Trophoblast cell (in vitro differentiated cells and primary cell): ENCODE results near the gene RPL29.

Source experiments
- DNase-seq, 2 donors: peaks; one replicate each; pipeline ENCODE4 v3.0.0-alpha.2; 2016
- H2AFZ ChIP-seq: 2 replicates; pipeline ENCODE4 v1.6.1; 2013; ENCODE audit warnings: low read length, moderate library complexity, mild to moderate bottlenecking; ENCODE audit not compliant: insufficient read depth, poor library complexity
- H2AK5ac ChIP-seq: 2 replicates; pipeline ENCODE4 v1.6.1; 2013; ENCODE audit warnings: mild to moderate bottlenecking, low read length
- H2BK120ac ChIP-seq: 2 replicates; pipeline ENCODE4 v1.6.1; 2013; ENCODE audit warnings: low read length, mild to moderate bottlenecking, moderate library complexity; ENCODE audit not compliant: insufficient read depth, poor library complexity
- H2BK12ac ChIP-seq: 2 replicates; pipeline ENCODE4 v1.6.1; 2013; ENCODE audit warnings: mild to moderate bottlenecking, low read length, moderate library complexity
- H2BK5ac ChIP-seq: 2 replicates; pipeline ENCODE4 v1.6.1; 2013; ENCODE audit warnings: low read length, low read depth, moderate library complexity, mild to moderate bottlenecking; ENCODE audit not compliant: poor library complexity
- H3K14ac ChIP-seq: 2 replicates; pipeline ENCODE4 v1.6.1; 2013; ENCODE audit warnings: mild to moderate bottlenecking, low read length
- H3K18ac ChIP-seq: 2 replicates; pipeline ENCODE4 v1.6.1; 2013; ENCODE audit warnings: mild to moderate bottlenecking, low read length
- H3K23ac ChIP-seq: 2 replicates; pipeline ENCODE4 v1.6.1; 2013; ENCODE audit warnings: low read length
- H3K27ac ChIP-seq: 2 replicates; pipeline ENCODE4 v1.5.1; 2013; ENCODE audit warnings: low read depth, mild to moderate bottlenecking, inconsistent platforms, low read length, moderate library complexity
- H3K27me3 ChIP-seq: 2 replicates; pipeline ENCODE4 v1.6.1; 2013; ENCODE audit warnings: inconsistent platforms, mild to moderate bottlenecking, low read length, moderate library complexity; ENCODE audit not compliant: insufficient read depth
- H3K36me3 ChIP-seq, 2 experiments: 1 replicate in 1 of 2; 2 replicates in 1 of 2; pipeline ENCODE4 v1.6.1; 2013; ENCODE audit warnings: low read length in 2 of 2, mild to moderate bottlenecking in 2 of 2, moderate library complexity in 1 of 2; ENCODE audit not compliant: insufficient read depth in 2 of 2, control insufficient read depth in 1 of 2
- H3K4ac ChIP-seq: 2 replicates; pipeline ENCODE4 v1.6.1; 2013; ENCODE audit warnings: low read depth, mild to moderate bottlenecking, low read length, moderate library complexity
- H3K4me1 ChIP-seq, 2 experiments: 1 replicate in 1 of 2; 2 replicates in 1 of 2; pipeline ENCODE4 v1.6.1; 2013; ENCODE audit warnings: low read length in 2 of 2, mild to moderate bottlenecking in 2 of 2, moderate library complexity in 1 of 2; ENCODE audit not compliant: insufficient read depth in 2 of 2, control insufficient read depth in 1 of 2
- H3K4me2 ChIP-seq: 2 replicates; pipeline ENCODE4 v1.6.1; 2013; ENCODE audit warnings: inconsistent platforms, mild to moderate bottlenecking, low read length, moderate library complexity
- H3K4me3 ChIP-seq: 2 replicates; pipeline ENCODE4 v1.5.1; 2013; ENCODE audit warnings: mild to moderate bottlenecking, low read depth, low read length, inconsistent platforms
- H3K79me1 ChIP-seq: one replicate; pipeline ENCODE4 v1.6.1; 2013; ENCODE audit warnings: low read length
- H3K79me2 ChIP-seq: 2 replicates; pipeline ENCODE4 v1.6.1; 2013; ENCODE audit warnings: low read length, mild to moderate bottlenecking; ENCODE audit not compliant: control insufficient read depth, insufficient read depth, poor library complexity
- H3K9ac ChIP-seq: 2 replicates; pipeline ENCODE4 v1.6.1; 2013; ENCODE audit warnings: mild to moderate bottlenecking, low read length
- H3K9me3 ChIP-seq: 2 replicates; pipeline ENCODE4 v1.6.1; 2013; ENCODE audit warnings: low read depth, mild to moderate bottlenecking, control low read depth, inconsistent platforms, low read length; ENCODE audit not compliant: insufficient read depth
- H4K12ac ChIP-seq: 2 replicates; pipeline ENCODE4 v1.6.1; 2013; ENCODE audit warnings: low read depth, mild to moderate bottlenecking, low read length, moderate library complexity
- H4K8ac ChIP-seq: 2 replicates; pipeline ENCODE4 v1.6.1; 2013; ENCODE audit warnings: low read depth, mild to moderate bottlenecking, low read length, moderate library complexity
- H4K91ac ChIP-seq: one replicate; pipeline ENCODE4 v1.6.1; 2013; ENCODE audit warnings: low read depth, mild to moderate bottlenecking, low read length, moderate library complexity
- WGBS: extraction: QIAGEN DNeasy Blood & Tissue Kit; methylation state at CpG from one replicate; pipeline ENCODE4 v1.1.7; 2013; ENCODE audit warnings: missing lambda C conversion rate; ENCODE audit not compliant: insufficient read length, insufficient coverage; ENCODE audit errors: extremely low coverage; 5-methylcytosine and 5-hydroxymethylcytosine counted together

The RPL29 gene

GRCh38 chr3:51975852-51976549 is 19.7 kb downstream of the RPL29 start:
- no CpG with 5 or more reads among the region's 46 CpGs for WGBS
- no peak overlapping the region for H4K8ac ChIP-seq

GRCh38 chr3:51974963-51975851 is 20.5 kb downstream of the RPL29 start, which contains the start of gene ABHD14A:
ABHD14A (plus strand) TSS chr3:51975064; CDS start chr3:51975136, 72 bp downstream.
- Histone ChIP-seq H2BK5ac (no peak within 1 kb of the TSS), H4K91ac (peak within 1 kb of the TSS; percentile 26), H2AFZ (peak within 1 kb of the TSS; percentile 59), H4K8ac (peak within 1 kb of the TSS; percentile 51), H3K9ac (peak within 1 kb of the TSS; percentile 36), H2BK120ac (peak within 1 kb of the TSS; percentile 70), H3K4ac (no peak within 1 kb of the TSS), H4K12ac (peak within 1 kb of the TSS; percentile 62), H3K4me3 (peak within 1 kb of the TSS; percentile 67), H2AK5ac (peak within 1 kb of the TSS; percentile 10), H3K27ac (no peak within 1 kb of the TSS), H3K27me3 (no peaks in the 10 kb centered on the region), H3K9me3 (peaks cover 1% of the 10 kb centered on the region), H3K4me2 (peak within 1 kb of the TSS; percentile 79), H3K18ac (peak within 1 kb of the TSS; percentile 20), H3K79me1 (peaks cover 13% of the 10 kb centered on the region), H3K36me3 (no peaks in the 10 kb centered on the region), H3K4me1 (peaks cover 15 to 19% of the 10 kb centered on the region in 2 experiments), H3K23ac (no peak within 1 kb of the TSS), H3K79me2 (peaks cover 4% of the 10 kb centered on the region), H3K14ac (peak within 1 kb of the TSS; percentile 54), H2BK12ac (peak within 1 kb of the TSS; percentile 9)
- no CpG with 5 or more reads among the region's 63 CpGs for WGBS
- peak; percentile 63 to 78 for DNase-seq

More at GRCh38 chr3:51975852-51976549, 19.7 kb downstream of the RPL29 start:
- Histone ChIP-seq H3K79me2 (peaks cover 4% of the 10 kb centered on the region), H3K14ac (no peak overlapping the region), H3K18ac (no peak overlapping the region), H3K9ac (no peak overlapping the region), H2AFZ (no peak overlapping the region), H3K79me1 (peaks cover 13% of the 10 kb centered on the region), H3K4me3 (no peak overlapping the region), H3K36me3 (no peaks in the 10 kb centered on the region), H3K9me3 (peaks cover 3% of the 10 kb centered on the region), H4K12ac (no peak overlapping the region), H2BK120ac (no peak overlapping the region), H3K27me3 (no peaks in the 10 kb centered on the region), H3K27ac (no peak overlapping the region), H3K23ac (no peak overlapping the region), H3K4ac (no peak overlapping the region), H2AK5ac (no peak overlapping the region), H3K4me2 (peak overlapping the region; percentile 79), H2BK5ac (no peak overlapping the region), H3K4me1 (peaks cover 15 to 19% of the 10 kb centered on the region in 2 experiments), H4K91ac (no peak overlapping the region), H2BK12ac (no peak overlapping the region)
- peak in 1 of 2 donors; percentile 58 for DNase-seq

DNA sequence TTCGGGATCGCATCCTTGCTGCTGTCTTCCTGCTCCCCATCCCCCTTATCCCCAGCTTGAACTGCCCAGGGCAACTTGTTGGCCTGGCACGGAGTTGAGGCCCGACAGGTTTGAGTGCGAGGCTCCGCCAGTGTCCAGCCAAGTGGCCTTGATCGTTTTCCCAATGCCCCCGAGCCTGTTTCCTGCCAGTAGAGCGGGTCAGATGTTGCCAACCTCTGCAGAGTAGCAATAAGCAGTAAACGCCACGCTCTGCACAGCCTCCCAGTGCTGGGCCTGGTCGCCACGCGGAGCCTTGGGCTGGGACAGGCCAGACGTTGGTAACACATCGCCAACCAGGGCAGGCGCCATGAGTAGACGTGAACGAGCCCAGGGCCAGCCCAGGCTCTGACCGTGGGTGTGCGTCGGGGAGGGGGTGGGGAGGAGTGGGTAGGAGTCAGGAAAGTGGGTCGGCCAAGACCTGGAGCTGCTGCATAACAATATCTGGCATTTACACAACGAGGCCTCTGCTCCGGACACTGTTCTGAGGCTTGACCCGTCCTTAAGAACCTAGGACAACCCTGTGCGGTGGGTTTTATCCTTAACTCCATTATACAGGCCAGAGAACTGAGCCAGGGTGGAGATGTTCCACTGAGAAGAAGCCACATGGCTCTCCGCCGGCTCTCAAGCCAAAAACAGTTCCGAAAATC is 21.3 kb downstream of the RPL29 start:
- peak overlapping the region; percentile 51 for H4K8ac ChIP-seq
- no peaks in the 10 kb centered on the region for H3K27me3 ChIP-seq
- no CpG with 5 or more reads among the region's 30 CpGs for WGBS
- H3K23ac ChIP-seq: no peak overlapping the region
- H3K9me3 ChIP-seq: no peaks in the 10 kb centered on the region
- H2AFZ ChIP-seq: peak overlapping the region; percentile 59
- no peak overlapping the region for H2BK5ac ChIP-seq
- peak overlapping the region; percentile 24 for H3K9ac ChIP-seq
- H3K4me2 ChIP-seq: peak overlapping the region; percentile 79
- peak overlapping the region; percentile 54 for H3K14ac ChIP-seq
- H3K4me3 ChIP-seq: peak overlapping the region; percentile 67
- DNase-seq: no peak
- H3K27ac ChIP-seq: no peak overlapping the region
- H4K91ac ChIP-seq: peak overlapping the region; percentile 26
- H3K79me2 ChIP-seq: peaks cover 4% of the 10 kb centered on the region
- peaks cover 15 to 19% of the 10 kb centered on the region in 2 experiments for H3K4me1 ChIP-seq
- H3K4ac ChIP-seq: no peak overlapping the region
- peak overlapping the region; percentile 9 for H2BK12ac ChIP-seq
- H2BK120ac ChIP-seq: peak overlapping the region; percentile 70
- H4K12ac ChIP-seq: peak overlapping the region; percentile 62
- H2AK5ac ChIP-seq: peak overlapping the region; percentile 10
- H3K18ac ChIP-seq: peak overlapping the region; percentile 20
- H3K36me3 ChIP-seq: no peaks in the 10 kb centered on the region
- H3K79me1 ChIP-seq: peaks cover 13% of the 10 kb centered on the region

DNA sequence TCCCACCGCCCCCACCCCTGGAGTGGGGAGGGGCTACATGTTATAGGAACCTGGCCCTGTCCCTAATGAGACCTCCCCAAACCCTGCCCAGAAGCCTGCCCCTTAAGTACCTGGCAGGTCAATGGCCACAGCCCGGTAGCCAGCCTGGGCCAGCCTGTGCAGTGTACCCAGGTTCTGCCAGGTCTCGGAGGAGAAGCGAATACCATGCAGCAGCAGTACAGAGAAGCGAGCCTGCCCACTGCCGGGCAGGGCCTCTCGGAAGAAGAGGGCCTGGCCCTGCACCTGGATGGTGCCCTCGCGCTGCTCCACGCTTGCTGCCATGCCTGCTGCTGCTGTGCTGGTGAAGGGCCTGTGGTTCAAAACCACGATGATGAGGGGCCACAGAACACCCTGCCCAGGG is 24.3 kb downstream of the RPL29 start:
- Histone ChIP-seq H3K27me3 (no peaks in the 10 kb centered on the region), H3K4me1 (peaks cover 28 to 36% of the 10 kb centered on the region in 2 experiments), H3K4me2 (no peak overlapping the region), H3K36me3 (no peaks in the 10 kb centered on the region), H3K27ac (no peak overlapping the region), H3K4me3 (no peak overlapping the region), H2BK120ac (no peak overlapping the region), H3K79me2 (peaks cover 14% of the 10 kb centered on the region), H4K8ac (no peak overlapping the region), H2AK5ac (no peak overlapping the region), H4K12ac (no peak overlapping the region), H2AFZ (no peak overlapping the region), H3K14ac (no peak overlapping the region), H2BK5ac (no peak overlapping the region), H4K91ac (no peak overlapping the region), H3K9ac (no peak overlapping the region), H2BK12ac (no peak overlapping the region), H3K18ac (no peak overlapping the region), H3K9me3 (no peaks in the 10 kb centered on the region), H3K4ac (no peak overlapping the region), H3K79me1 (peaks cover 27% of the 10 kb centered on the region), H3K23ac (no peak overlapping the region)
- DNase-seq: no peak
- no CpG with 5 or more reads among the region's 11 CpGs for WGBS
